B cell (primary cell): ENCODE data around the gene MRTFA.

Experiments
- EZH2 ChIP-seq: IDR thresholded peaks from 2 replicates; pipeline ENCODE4 v1.6.1; 2012; ENCODE audit warnings: borderline replicate concordance, low read depth, mild to moderate bottlenecking, moderate library complexity, low read length; ENCODE audit not compliant: insufficient read depth, poor library complexity, severe bottlenecking
- TF ChIP-seq, protein P1 (sequence below): fragments of 200-600 bp; IDR thresholded peaks from one replicate; pipeline ENCODE4 v1.8.0; 2022; ENCODE audit warnings: antibody characterized with exemption, mild to moderate bottlenecking

GRCh38 chr22:40512426-40513136 is 123.9 kb downstream of the MRTFA start:
- TF ChIP-seq, protein P1, sequence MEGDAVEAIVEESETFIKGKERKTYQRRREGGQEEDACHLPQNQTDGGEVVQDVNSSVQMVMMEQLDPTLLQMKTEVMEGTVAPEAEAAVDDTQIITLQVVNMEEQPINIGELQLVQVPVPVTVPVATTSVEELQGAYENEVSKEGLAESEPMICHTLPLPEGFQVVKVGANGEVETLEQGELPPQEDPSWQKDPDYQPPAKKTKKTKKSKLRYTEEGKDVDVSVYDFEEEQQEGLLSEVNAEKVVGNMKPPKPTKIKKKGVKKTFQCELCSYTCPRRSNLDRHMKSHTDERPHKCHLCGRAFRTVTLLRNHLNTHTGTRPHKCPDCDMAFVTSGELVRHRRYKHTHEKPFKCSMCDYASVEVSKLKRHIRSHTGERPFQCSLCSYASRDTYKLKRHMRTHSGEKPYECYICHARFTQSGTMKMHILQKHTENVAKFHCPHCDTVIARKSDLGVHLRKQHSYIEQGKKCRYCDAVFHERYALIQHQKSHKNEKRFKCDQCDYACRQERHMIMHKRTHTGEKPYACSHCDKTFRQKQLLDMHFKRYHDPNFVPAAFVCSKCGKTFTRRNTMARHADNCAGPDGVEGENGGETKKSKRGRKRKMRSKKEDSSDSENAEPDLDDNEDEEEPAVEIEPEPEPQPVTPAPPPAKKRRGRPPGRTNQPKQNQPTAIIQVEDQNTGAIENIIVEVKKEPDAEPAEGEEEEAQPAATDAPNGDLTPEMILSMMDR, result no peak
- TF ChIP-seq EZH2, result no peak
